Prostate gland (tissue), 2 donors: Measurements from ENCODE around the gene HOXA11. TPM values are rescaled to one million over a fixed set of nuclear protein-coding genes. Genes with fewer than 3 reads are reported as not detected.

Experiments used
- DNase-seq: peaks from one replicate; pipeline ENCODE4 v3.0.0-alpha.2; 2019; ENCODE audit warnings: low spot score
- H3K27ac ChIP-seq, 2 donors: fragments of 200-600 bp; sonication (generic); 2 replicates each; pipeline ENCODE4 v1.5.1; 2017 to 2019
- H3K27me3 ChIP-seq: fragments of 200-600 bp; sonication (generic); replicated peaks from 2 replicates; pipeline ENCODE4 v1.5.1; 2019; ENCODE audit not compliant: insufficient read depth
- H3K36me3 ChIP-seq, 2 donors: fragments of 200-600 bp; sonication (generic); 1 replicate in 1 of 2; 2 replicates in 1 of 2; pipeline versions ENCODE4 v1.5.1 to v1.8.1; 2017 to 2019
- H3K4me1 ChIP-seq: fragments of 200-600 bp; sonication (generic); replicated peaks from 2 replicates; pipeline ENCODE4 v1.5.1; 2019
- H3K4me3 ChIP-seq, 2 donors: fragments of 200-600 bp; sonication (generic); 2 replicates each; pipeline ENCODE4 v1.5.1; 2017 to 2019
- H3K9me3 ChIP-seq: fragments of 200-600 bp; sonication (generic); 2 replicates; pipeline ENCODE4 v1.5.1; 2017
- POLR2A ChIP-seq: fragments of 450-650 bp; IDR thresholded peaks from one replicate; pipeline ENCODE4 v1.6.1; 2016; ENCODE audit warnings: antibody characterized with exemption, mild to moderate bottlenecking
- POLR2AphosphoS5 ChIP-seq: sonication (generic); formaldehyde crosslinking; IDR thresholded peaks from one replicate; pipeline ENCODE4 v1.6.1; 2017; ENCODE audit warnings: antibody characterized with exemption
- WGBS: methylation state at CpG from one replicate; pipeline ENCODE4 v1.1.5; 2018; 5-methylcytosine and 5-hydroxymethylcytosine counted together
- intact Hi-C: fragments of 100-400 bp; cut with DNase I; formaldehyde crosslinking; loops from one replicate; pipeline ENCODE4 v1.14.2; 2022
- total RNA-seq, 2 donors: library from RNA; depleted of rRNA; stranded (reverse); fragments of >200 nt; gene quantifications; one replicate each; pipeline ENCODE4 v1.1.0, GENCODE V29; 2016
- TF ChIP-seq, protein P1 (sequence below), 4 experiments: fragments of 200-600 bp in 2 of 4; fragments of 450-650 bp in 2 of 4; sonication (generic) in 2 of 4; IDR thresholded peaks; 1 replicate in 3 of 4; 2 replicates in 1 of 4; pipeline ENCODE4 v1.5.1; 2016 to 2019; ENCODE audit warnings: antibody characterized with exemption in 4 of 4, mild to moderate bottlenecking in 2 of 4, moderate library complexity in 2 of 4

The HOXA11 gene
- total RNA-seq, 2 donors from 2014 or later: 8.5 to 9.8 TPM

DNA sequence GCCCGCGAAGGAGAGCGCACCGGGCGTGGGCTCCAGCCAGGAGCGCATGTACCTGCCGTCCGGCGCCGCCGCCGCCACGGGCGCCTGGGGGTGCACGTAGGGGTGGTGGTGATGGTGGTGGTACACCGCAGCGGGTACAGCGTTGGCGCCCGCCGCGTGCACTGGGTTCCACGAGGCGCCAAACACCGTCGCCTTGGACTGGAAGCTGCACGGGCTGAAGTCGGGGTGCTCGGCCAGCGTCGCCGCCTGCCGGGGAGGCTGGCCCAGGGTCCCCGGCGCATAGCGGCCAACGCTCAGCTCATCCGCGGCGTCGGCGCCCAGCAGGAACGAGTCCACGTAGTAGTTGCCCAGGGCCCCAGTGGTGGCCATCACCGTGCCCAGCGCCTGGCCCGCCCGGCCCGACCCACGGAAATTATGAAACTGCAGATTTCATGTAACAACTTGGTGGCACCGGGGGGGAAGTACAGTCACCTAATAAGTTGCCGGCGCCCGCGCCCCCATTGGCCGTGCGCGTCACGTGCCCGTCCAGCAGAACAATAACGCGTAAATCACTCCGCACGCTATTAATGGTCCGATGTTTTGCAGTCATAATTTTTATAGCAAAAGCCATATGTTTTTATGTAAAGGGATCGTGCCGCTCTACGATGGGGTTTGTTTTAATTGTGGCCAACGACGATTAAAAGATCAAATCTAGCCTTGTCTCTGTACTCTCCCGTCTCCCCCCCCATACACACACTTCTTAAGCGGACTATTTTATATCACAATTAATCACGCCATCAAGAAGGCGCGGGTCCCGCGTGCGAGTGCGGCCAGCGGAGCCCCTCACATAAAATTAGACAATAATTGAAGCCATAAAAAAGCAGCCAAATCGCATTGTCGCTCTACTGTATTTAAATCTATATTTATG lies 19.7 kb downstream of the HOXA11 start, which contains the start of gene HOXA9:
Gene HOXA9 (minus strand): TSS at position 449 of the 907 bp plus-strand sequence. CDS start 80 bp downstream, at position 369.
- no peaks in the 10 kb centered on the region for H3K9me3 ChIP-seq
- no peaks in the 10 kb centered on the region for H3K4me1 ChIP-seq
- TF ChIP-seq, protein P1, sequence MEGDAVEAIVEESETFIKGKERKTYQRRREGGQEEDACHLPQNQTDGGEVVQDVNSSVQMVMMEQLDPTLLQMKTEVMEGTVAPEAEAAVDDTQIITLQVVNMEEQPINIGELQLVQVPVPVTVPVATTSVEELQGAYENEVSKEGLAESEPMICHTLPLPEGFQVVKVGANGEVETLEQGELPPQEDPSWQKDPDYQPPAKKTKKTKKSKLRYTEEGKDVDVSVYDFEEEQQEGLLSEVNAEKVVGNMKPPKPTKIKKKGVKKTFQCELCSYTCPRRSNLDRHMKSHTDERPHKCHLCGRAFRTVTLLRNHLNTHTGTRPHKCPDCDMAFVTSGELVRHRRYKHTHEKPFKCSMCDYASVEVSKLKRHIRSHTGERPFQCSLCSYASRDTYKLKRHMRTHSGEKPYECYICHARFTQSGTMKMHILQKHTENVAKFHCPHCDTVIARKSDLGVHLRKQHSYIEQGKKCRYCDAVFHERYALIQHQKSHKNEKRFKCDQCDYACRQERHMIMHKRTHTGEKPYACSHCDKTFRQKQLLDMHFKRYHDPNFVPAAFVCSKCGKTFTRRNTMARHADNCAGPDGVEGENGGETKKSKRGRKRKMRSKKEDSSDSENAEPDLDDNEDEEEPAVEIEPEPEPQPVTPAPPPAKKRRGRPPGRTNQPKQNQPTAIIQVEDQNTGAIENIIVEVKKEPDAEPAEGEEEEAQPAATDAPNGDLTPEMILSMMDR (IDR thresholded peaks at IDR 0.05): peak in 3 of 4 experiments; percentile 14 to 45 (median 24)
- TF ChIP-seq POLR2AphosphoS5 (peak; percentile 88), POLR2A (peak; percentile 88)
- no peaks in the 10 kb centered on the region for H3K36me3 ChIP-seq
- H3K27me3 ChIP-seq: no peaks in the 10 kb centered on the region
- H3K4me3 ChIP-seq: peak within 1 kb of the TSS; percentile 61 to 80
- peak within 1 kb of the TSS; percentile 96 for H3K27ac ChIP-seq
- intact Hi-C loops: loop anchor here (5.0 kb wide), 1 partner anchor 963 kb away; the partner anchor contains the start of genes CBX3 and HNRNPA2B1
- under 1% methylated on average over 79 of the region's 82 CpGs for WGBS
- DNase-seq: peak; percentile 96

DNA sequence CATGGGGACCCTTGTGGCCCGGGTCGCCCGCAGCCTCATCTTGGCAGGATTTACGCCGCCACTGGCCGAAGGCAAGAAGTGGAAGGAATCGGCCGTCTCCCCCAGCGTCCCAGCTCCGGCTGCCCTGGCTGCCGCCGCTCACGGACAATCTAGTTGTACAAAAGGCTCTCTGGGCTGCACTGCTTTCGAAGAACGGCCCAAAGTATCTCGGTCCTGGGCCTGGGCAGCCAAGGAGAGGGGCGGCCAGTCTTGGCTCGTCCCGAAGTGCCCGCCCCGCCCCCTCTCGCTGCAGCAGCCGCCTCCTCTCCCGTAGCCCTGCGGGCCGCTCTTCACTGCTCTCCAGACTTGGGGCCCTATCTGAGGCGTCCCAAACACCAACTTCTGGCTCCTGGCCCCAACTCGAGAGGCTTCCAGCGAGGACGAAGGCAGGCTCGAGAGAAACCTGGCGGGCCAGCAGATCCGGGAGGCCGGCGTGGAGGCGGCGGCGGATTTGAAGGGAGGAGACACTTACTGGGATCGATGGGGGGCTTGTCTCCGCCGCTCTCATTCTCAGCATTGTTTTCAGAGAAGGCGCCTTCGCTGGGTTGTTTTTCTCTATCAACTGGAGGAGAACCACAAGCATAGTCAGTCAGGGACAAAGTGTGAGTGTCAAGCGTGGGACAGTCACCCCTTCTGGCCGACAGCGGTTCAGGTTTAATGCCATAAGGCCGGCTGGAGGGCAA lies 20.5 kb downstream of the HOXA11 start:
- 4% methylated on average over 47 of the region's 47 CpGs for WGBS
- Histone ChIP-seq H3K27ac (peak overlapping the region; percentile 96), H3K4me3 (peak overlapping the region; percentile 61 to 80)

DNA sequence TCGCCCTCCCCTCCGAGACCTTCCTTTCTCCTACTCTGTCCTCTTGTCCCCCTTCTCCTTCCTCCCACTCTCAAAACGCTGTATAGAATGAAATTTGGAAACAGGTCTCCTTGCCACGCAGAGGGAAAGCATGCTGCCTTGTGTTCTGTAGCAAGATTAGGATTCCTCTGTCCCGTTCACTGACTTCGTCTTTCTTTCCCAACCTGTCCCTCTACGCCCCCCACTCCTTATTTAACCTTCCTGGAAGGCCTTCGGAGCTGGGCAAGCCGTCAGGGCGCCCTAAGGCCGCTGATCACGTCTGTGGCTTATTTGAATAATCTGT lies 21.0 kb downstream of the HOXA11 start:
- no peaks in the 10 kb centered on the region for H3K27me3 ChIP-seq
- H3K27ac ChIP-seq: peak overlapping the region; percentile 96

More for the DNA sequence above, 20.5 kb downstream of the HOXA11 start:
- intact Hi-C loops: loop anchor here (5.0 kb wide), 1 partner anchor 962 kb away; the partner anchor contains the start of genes CBX3 and HNRNPA2B1
- TF ChIP-seq, protein P1 (IDR thresholded peaks at IDR 0.05): peak in 2 of 4 experiments; percentile 8 to 25
- TF ChIP-seq POLR2AphosphoS5 (peak; percentile 14), POLR2A (no peak)
- peak; percentile 58 for DNase-seq
- no peaks in the 10 kb centered on the region for H3K27me3 ChIP-seq
- no peaks in the 10 kb centered on the region for H3K9me3 ChIP-seq
- no peaks in the 10 kb centered on the region for H3K36me3 ChIP-seq
- no peaks in the 10 kb centered on the region for H3K4me1 ChIP-seq

DNA sequence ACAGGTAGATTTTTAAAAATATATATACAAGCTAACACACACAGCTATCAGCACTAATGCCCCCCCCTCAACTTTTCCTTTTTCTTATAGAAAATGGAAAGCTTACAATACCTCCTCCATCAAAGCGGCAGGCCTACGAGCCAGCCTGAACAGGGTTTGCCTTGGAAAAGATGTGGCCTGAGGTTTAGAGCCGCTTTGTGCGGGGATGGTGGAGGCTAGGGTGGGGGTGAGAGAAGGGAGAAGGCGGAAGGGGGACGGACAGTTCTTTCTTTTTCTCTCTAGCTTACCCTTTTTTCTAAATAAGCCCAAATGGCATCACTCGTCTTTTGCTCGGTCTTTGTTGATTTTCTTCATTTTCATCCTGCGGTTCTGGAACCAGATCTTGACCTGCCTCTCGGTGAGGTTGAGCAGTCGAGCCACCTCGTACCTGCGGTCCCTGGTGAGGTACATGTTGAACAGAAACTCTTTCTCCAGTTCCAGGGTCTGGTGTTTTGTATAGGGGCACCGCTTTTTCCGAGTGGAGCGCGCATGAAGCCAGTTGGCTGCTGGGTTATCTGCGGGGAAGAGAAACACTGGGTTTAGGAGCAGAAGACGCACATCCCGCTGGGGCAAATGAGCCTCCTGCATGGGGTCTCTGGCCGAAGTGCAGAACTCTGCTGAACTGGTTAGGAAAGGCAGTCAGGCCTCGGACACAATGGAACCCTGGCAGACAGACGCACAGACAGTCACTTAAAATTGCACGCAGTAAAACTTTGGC lies 21.6 kb downstream of the HOXA11 start:
- no peaks in the 10 kb centered on the region for H3K4me1 ChIP-seq
- TF ChIP-seq POLR2A: no peak
- no peak for TF ChIP-seq POLR2AphosphoS5
- TF ChIP-seq, protein P1 (IDR thresholded peaks at IDR 0.05): no peak
- intact Hi-C loops: no loop called here
- no peaks in the 10 kb centered on the region for H3K9me3 ChIP-seq
- H3K36me3 ChIP-seq: no peaks in the 10 kb centered on the region
- no peaks in the 10 kb centered on the region for H3K27me3 ChIP-seq
- H3K4me3 ChIP-seq: peak overlapping the region; percentile 61 to 80
- 30% methylated on average over 24 of the region's 24 CpGs for WGBS
- no peak for DNase-seq
- peak overlapping the region; percentile 96 for H3K27ac ChIP-seq

More for the DNA sequence above, 21.0 kb downstream of the HOXA11 start:
- no peaks in the 10 kb centered on the region for H3K36me3 ChIP-seq
- no peaks in the 10 kb centered on the region for H3K4me1 ChIP-seq
- intact Hi-C loops: no loop called here
- 13% methylated on average over 12 of the region's 12 CpGs for WGBS
- no peaks in the 10 kb centered on the region for H3K9me3 ChIP-seq
- no peak for DNase-seq
- peak overlapping the region; percentile 61 to 80 for H3K4me3 ChIP-seq
- TF ChIP-seq, protein P1 (IDR thresholded peaks at IDR 0.05): no peak
- TF ChIP-seq POLR2AphosphoS5 (no peak), POLR2A (no peak)
